Fibroblast of skin of right quadriceps (primary cell): ENCODE measurements around the gene SAMD9.
"Not testable (repeated sequence)": the region's sequence is repeated elsewhere in the genome, so short reads cannot be mapped to it uniquely, and the experiment has no call there.

Experiments used
- DNase-seq: peaks from one replicate; pipeline ENCODE4 v3.0.0-alpha.2; 2013

SAMD9 gene

GRCh38 chr7:93117852-93118530 lies at the start of gene SAMD9:
TSS of gene SAMD9 (minus strand) at chr7:93117979. CDS start at chr7:93106097, 11,882 bp downstream.
- peak; percentile 84 for DNase-seq

GRCh38 chr7:93165447-93165846 lies 47.7 kb upstream of the SAMD9 start:
- no peak for DNase-seq

GRCh38 chr7:93164766-93165165 lies 47.0 kb upstream of the SAMD9 start:
- no peak for DNase-seq

GRCh38 chr7:93161181-93161762 lies 43.5 kb upstream of the SAMD9 start:
- no peak for DNase-seq

- peak; percentile 8 for DNase-seq
Measured at GRCh38 chr7:93160410-93160809, 42.6 kb upstream of the SAMD9 start.

- no peak for DNase-seq
Measured at GRCh38 chr7:93159490-93159889, 41.7 kb upstream of the SAMD9 start.

GRCh38 chr7:93156884-93157283 lies 39.1 kb upstream of the SAMD9 start:
- DNase-seq: peak; percentile 38

- DNase-seq: peak; percentile 57
Measured at GRCh38 chr7:93150200-93150835, 32.5 kb upstream of the SAMD9 start.

- no peak for DNase-seq
Measured at GRCh38 chr7:93148727-93149126, 30.9 kb upstream of the SAMD9 start.

GRCh38 chr7:93148144-93148543 lies 30.4 kb upstream of the SAMD9 start, which contains the start of gene SAMD9L:
TSS of gene SAMD9L (minus strand) at chr7:93148385. CDS start at chr7:93135971, 12,414 bp downstream.
- DNase-seq: no peak

- peak; percentile 43 for DNase-seq
Measured at GRCh38 chr7:93147363-93147762, 29.6 kb upstream of the SAMD9 start.

GRCh38 chr7:93146472-93147141 lies 28.8 kb upstream of the SAMD9 start:
- no peak for DNase-seq

- DNase-seq: no peak
Measured at GRCh38 chr7:93146036-93146435, 28.3 kb upstream of the SAMD9 start.

- no peak for DNase-seq
Measured at GRCh38 chr7:93145354-93145753, 27.6 kb upstream of the SAMD9 start.

- DNase-seq: peak; percentile 23
Measured at GRCh38 chr7:93142127-93142526, 24.3 kb upstream of the SAMD9 start.

GRCh38 chr7:93140582-93141191 lies 22.9 kb upstream of the SAMD9 start:
- DNase-seq: no peak

- DNase-seq: no peak
Measured at GRCh38 chr7:93138576-93138975, 20.8 kb upstream of the SAMD9 start.

- DNase-seq: no peak
Measured at GRCh38 chr7:93133005-93133404, 15.2 kb upstream of the SAMD9 start.

- no peak for DNase-seq
Measured at GRCh38 chr7:93132216-93132615, 14.4 kb upstream of the SAMD9 start.

- DNase-seq: not testable (repeated sequence)
Measured at GRCh38 chr7:93126954-93127353, 9.2 kb upstream of the SAMD9 start.

GRCh38 chr7:93123532-93123931 lies 5.8 kb upstream of the SAMD9 start:
- DNase-seq: not testable (repeated sequence)

GRCh38 chr7:93120592-93121549 lies 3.1 kb upstream of the SAMD9 start:
- DNase-seq: no peak
